H1 (cell line): ENCODE measurements around the gene SNX21. TPM values are rescaled to one million over a fixed set of nuclear protein-coding genes. Genes with fewer than 3 reads are reported as not detected.

Experiments used
- CTCF ChIA-PET: fragments of 300-600 bp; sonication (Branson Sonifier 250); formaldehyde crosslinking; loops from one replicate; lab custom pipeline; 2021; ENCODE audit not compliant: partially characterized antibody; lab: Charles Lee
- POLR2A ChIA-PET: fragments of 300-600 bp; sonication (Branson Sonifier 250); formaldehyde crosslinking; loops from one replicate; lab custom pipeline; 2021; ENCODE audit warnings: inconsistent platforms; ENCODE audit not compliant: partially characterized antibody; lab: Charles Lee
- DNase-seq, 2 experiments: peaks; one replicate each; pipeline versions ENCODE4 v3.0.0 to v3.0.0-alpha.2; 2010 to 2022; ENCODE audit warnings: low spot score in 2 of 2, low read depth in 1 of 2, mixed read lengths in 1 of 2
- FAIRE-seq: peaks from 2 replicates; lab custom pipeline; 2011; peaks lifted over from hg19 to GRCh38; lab: Jason Lieb, UNC
- H2AFZ ChIP-seq: 2 replicates; pipeline ENCODE4 v1.8.1; 2012; ENCODE audit warnings: low read length, inconsistent platforms
- H2AK5ac ChIP-seq: 2 replicates; pipeline ENCODE4 v1.6.1; 2013; ENCODE audit warnings: low read depth, low read length
- H2BK120ac ChIP-seq: replicated peaks from 2 replicates; pipeline ENCODE3; 2013; ENCODE audit warnings: low read depth, low read length, inconsistent platforms
- H2BK12ac ChIP-seq: 2 replicates; pipeline ENCODE4 v1.6.1; 2013; ENCODE audit warnings: low read depth, low read length
- H2BK15ac ChIP-seq: 2 replicates; pipeline ENCODE4 v1.6.1; 2013; ENCODE audit warnings: low read length
- H2BK20ac ChIP-seq: 2 replicates; pipeline ENCODE4 v1.6.1; 2013; ENCODE audit warnings: low read length
- H2BK5ac ChIP-seq: 2 replicates; pipeline ENCODE4 v1.6.1; 2013; ENCODE audit warnings: low read depth, low read length
- H3K14ac ChIP-seq: 2 replicates; pipeline ENCODE4 v1.6.1; 2013; ENCODE audit warnings: inconsistent platforms; ENCODE audit not compliant: insufficient read length
- H3K18ac ChIP-seq: 2 replicates; pipeline ENCODE4 v1.6.1; 2013; ENCODE audit warnings: low read length; ENCODE audit errors: extremely low read depth
- H3K23ac ChIP-seq: 2 replicates; pipeline ENCODE4 v1.6.1; 2013; ENCODE audit warnings: inconsistent platforms; ENCODE audit not compliant: insufficient read length
- H3K23me2 ChIP-seq: 2 replicates; pipeline ENCODE4 v1.6.1; 2013; ENCODE audit warnings: low read depth, low read length
- H3K27ac ChIP-seq: 2 replicates; pipeline ENCODE4 v1.6.1; 2011; ENCODE audit warnings: low read depth, low read length, inconsistent platforms
- H3K27me3 ChIP-seq, 4 experiments: replicated peaks in 1 of 4; 1 replicate in 1 of 4; 2 replicates in 3 of 4; pipeline versions ENCODE4 v1.6.1 to v1.8.1; 2011 to 2013; ENCODE audit warnings: low read length in 3 of 4, mild to moderate bottlenecking in 3 of 4, inconsistent platforms in 2 of 4, mixed read lengths in 2 of 4, moderate library complexity in 1 of 4; ENCODE audit not compliant: control insufficient read depth in 3 of 4, insufficient read depth in 3 of 4; ENCODE audit errors: extremely low read depth in 1 of 4
- H3K36me3 ChIP-seq, 4 experiments: 2 replicates each; pipeline versions ENCODE4 v1.6.1 to v1.8.1; 2011 to 2013; ENCODE audit warnings: mild to moderate bottlenecking in 4 of 4, low read length in 3 of 4, moderate library complexity in 2 of 4, control low read depth in 1 of 4, inconsistent platforms in 1 of 4; ENCODE audit not compliant: insufficient read depth in 4 of 4, control insufficient read depth in 2 of 4
- H3K4ac ChIP-seq: replicated peaks from 2 replicates; pipeline ENCODE3; 2013; ENCODE audit warnings: low read length, low read depth, mixed read lengths, inconsistent platforms; ENCODE audit not compliant: insufficient read length
- H3K4me1 ChIP-seq, 4 experiments: replicated peaks in 1 of 4; 1 replicate in 1 of 4; 2 replicates in 3 of 4; pipeline versions ENCODE4 v1.6.1 to v1.8.1; 2011 to 2013; ENCODE audit warnings: low read length in 3 of 4, inconsistent platforms in 2 of 4, mixed read lengths in 1 of 4; ENCODE audit not compliant: insufficient read depth in 4 of 4, control insufficient read depth in 3 of 4
- H3K4me2 ChIP-seq, 2 experiments: 2 replicates each; pipeline versions ENCODE4 v1.6.1 to v1.8.1; 2011 to 2013; ENCODE audit warnings: low read depth in 2 of 2, low read length in 2 of 2, control low read depth in 1 of 2, inconsistent platforms in 1 of 2, mild to moderate bottlenecking in 1 of 2; ENCODE audit not compliant: insufficient read depth in 1 of 2
- H3K4me3 ChIP-seq, 4 experiments: fragments of 200-600, 300-600 bp in 1 of 4; sonication (generic), shearing (Covaris generic), sonication (Bioruptor Twin) in 1 of 4; 2 replicates each; pipeline versions ENCODE4 v1.5.1 to v1.8.1; 2011 to 2016; ENCODE audit warnings: low read length in 4 of 4, low read depth in 3 of 4, control low read depth in 2 of 4, inconsistent platforms in 2 of 4, mild to moderate bottlenecking in 2 of 4, mixed read lengths in 1 of 4, moderate library complexity in 1 of 4; ENCODE audit not compliant: insufficient read depth in 2 of 4; ENCODE audit errors: extremely low read depth in 1 of 4
- H3K56ac ChIP-seq: replicated peaks from 2 replicates; pipeline ENCODE3; 2013; ENCODE audit warnings: low read depth, mild to moderate bottlenecking, mixed read lengths, low read length, inconsistent platforms; ENCODE audit not compliant: insufficient read length
- H3K79me1 ChIP-seq: 2 replicates; pipeline ENCODE4 v1.6.1; 2013; ENCODE audit warnings: low read depth, low read length, control low read depth
- H3K79me2 ChIP-seq, 2 experiments: 2 replicates each; pipeline versions ENCODE4 v1.6.1 to v1.8.1; 2012 to 2013; ENCODE audit warnings: low read length in 2 of 2, mild to moderate bottlenecking in 2 of 2, inconsistent platforms in 1 of 2; ENCODE audit not compliant: insufficient read depth in 2 of 2, control insufficient read depth in 1 of 2
- H3K9ac ChIP-seq, 4 experiments: replicated peaks in 1 of 4; 1 replicate in 1 of 4; 2 replicates in 3 of 4; pipeline versions ENCODE4 v1.6.1 to v1.8.1; 2011 to 2013; ENCODE audit warnings: low read depth in 3 of 4, low read length in 3 of 4, control low read depth in 2 of 4, mild to moderate bottlenecking in 2 of 4, moderate library complexity in 2 of 4, inconsistent platforms in 1 of 4; ENCODE audit errors: extremely low read depth in 1 of 4
- H3K9me3 ChIP-seq, 2 experiments: 2 replicates each; pipeline versions ENCODE4 v1.6.1 to v1.8.1; 2012 to 2013; ENCODE audit warnings: mild to moderate bottlenecking in 2 of 2, moderate library complexity in 2 of 2, control low read depth in 1 of 2, inconsistent platforms in 1 of 2, low read depth in 1 of 2, low read length in 1 of 2, mixed read lengths in 1 of 2; ENCODE audit not compliant: insufficient read depth in 2 of 2
- H4K20me1 ChIP-seq, 2 experiments: replicated peaks in 1 of 2; 2 replicates each; pipeline versions ENCODE3 to v1.8.1; 2011 to 2013; ENCODE audit warnings: inconsistent platforms in 2 of 2, low read length in 2 of 2, mild to moderate bottlenecking in 1 of 2; ENCODE audit not compliant: insufficient read depth in 2 of 2, control insufficient read depth in 1 of 2
- H4K5ac ChIP-seq: 2 replicates; pipeline ENCODE4 v1.6.1; 2013; ENCODE audit warnings: low read length, low read depth, mixed read lengths, inconsistent platforms; ENCODE audit not compliant: insufficient read length
- H4K8ac ChIP-seq: 2 replicates; pipeline ENCODE4 v1.8.0; 2013; ENCODE audit warnings: mild to moderate bottlenecking, moderate library complexity, low read length, inconsistent platforms; ENCODE audit not compliant: insufficient read depth; ENCODE audit errors: extremely low read depth
- H4K91ac ChIP-seq: replicated peaks from 2 replicates; pipeline ENCODE3; 2013; ENCODE audit warnings: low read length, mixed read lengths, inconsistent platforms; ENCODE audit not compliant: insufficient read length
- CBX5 ChIP-seq: fragments of 300-800, 300-1000 bp; sonication (generic); IDR thresholded peaks from 2 replicates; pipeline ENCODE4 v1.7.1; 2016; ENCODE audit warnings: antibody characterized with exemption, low read length, low read depth
- CREB1 ChIP-seq: IDR thresholded peaks from 2 replicates; pipeline ENCODE4 v1.6.1; 2012; ENCODE audit warnings: inconsistent platforms
- CTBP2 ChIP-seq: IDR thresholded peaks from 2 replicates; pipeline ENCODE4 v1.7.0; 2011; ENCODE audit warnings: borderline replicate concordance, mild to moderate bottlenecking, moderate library complexity, mixed read lengths, low read length; ENCODE audit not compliant: insufficient read depth, insufficient read length
- HDAC6 ChIP-seq: IDR thresholded peaks from one replicate; pipeline ENCODE4 v1.7.1; 2012; ENCODE audit warnings: low read depth, mild to moderate bottlenecking, inconsistent platforms, low read length, moderate library complexity
- NANOG ChIP-seq: IDR thresholded peaks from 2 replicates; pipeline ENCODE4 v1.6.1; 2011; ENCODE audit warnings: low read length, low read depth, mild to moderate bottlenecking, inconsistent platforms; ENCODE audit not compliant: insufficient read depth, poor library complexity, severe bottlenecking
- POLR2AphosphoS5 ChIP-seq: IDR thresholded peaks from 2 replicates; pipeline ENCODE4 v1.6.1; 2011; ENCODE audit warnings: low read depth, low read length
- RAD21 ChIP-seq, 2 experiments: IDR thresholded peaks in 1 of 2; conservative IDR thresholded peaks in 1 of 2; 2 replicates each; pipeline ENCODE4 v1.6.1; 2011; ENCODE audit warnings: low read depth in 2 of 2, low read length in 2 of 2, improper control_type of control experiment in 1 of 2, inconsistent platforms in 1 of 2, mild to moderate bottlenecking in 1 of 2, moderate library complexity in 1 of 2
- SAP30 ChIP-seq: fragments of 300-600 bp; sonication (generic); IDR thresholded peaks from 2 replicates; pipeline ENCODE4 v1.7.1; 2012; ENCODE audit warnings: low read length, moderate library complexity, mild to moderate bottlenecking, inconsistent platforms; ENCODE audit not compliant: insufficient read depth, insufficient replicate concordance
- SP2 ChIP-seq: IDR thresholded peaks from 2 replicates; pipeline ENCODE4 v1.6.1; 2012; ENCODE audit warnings: mild to moderate bottlenecking, low read length, inconsistent platforms
- TBP ChIP-seq: IDR thresholded peaks from 2 replicates; pipeline ENCODE4 v1.6.1; 2011; ENCODE audit warnings: low read depth, low read length, improper control_type of control experiment
- WGBS, 2 experiments: shearing (Covaris generic) in 1 of 2; methylation state at CpG; one replicate each; pipeline versions ENCODE4 v1.1.6 to v1.1.7; 2013 to 2015; ENCODE audit warnings: low lambda C conversion rate in 2 of 2, mixed read lengths in 2 of 2, inconsistent platforms in 1 of 2, low coverage in 1 of 2, missing lambda C conversion rate in 1 of 2; ENCODE audit not compliant: insufficient replicate concordance in 2 of 2, insufficient coverage in 1 of 2, insufficient read length in 1 of 2; ENCODE audit errors: extremely low coverage in 1 of 2, missing lambda C conversion rate in 1 of 2; 5-methylcytosine and 5-hydroxymethylcytosine counted together
- polyA plus RNA-seq, 7 experiments: library from polyadenylated mRNA; depleted of rRNA in 3 of 7; stranded (reverse) in 5 of 7; unstranded in 2 of 7; fragments of >200 nt in 5 of 7; fragments of 200-250 nt in 2 of 7; gene quantifications; 1 replicate in 5 of 7; 2 replicates in 1 of 7; 4 replicates in 1 of 7; pipeline versions ENCODE4 v1.2.1 to v1.2.3, GENCODE V29; 2011 to 2013; ENCODE audit warnings: missing spikeins in 2 of 7, mixed read lengths in 2 of 7
- total RNA-seq: library from RNA; stranded (reverse); fragmentation: NEBNext Ultra II Directional; extraction: Animal tissue kit (Norgen Biotek cat#: 25700); gene quantifications from 2 replicates; pipeline ENCODE4 v1.2.1, GENCODE V29; 2021
- TF ChIP-seq, protein P1 (sequence below): IDR thresholded peaks from 2 replicates; pipeline ENCODE4 v1.6.1; 2011; ENCODE audit warnings: low read length, improper control_type of control experiment

The SNX21 gene
- total and polyA plus RNA-seq, 2 of the 8 experiments (the other 6 are each of a cell fraction or from before 2014, with no cell fraction given) = 15.8 to 16.8 TPM

DNA sequence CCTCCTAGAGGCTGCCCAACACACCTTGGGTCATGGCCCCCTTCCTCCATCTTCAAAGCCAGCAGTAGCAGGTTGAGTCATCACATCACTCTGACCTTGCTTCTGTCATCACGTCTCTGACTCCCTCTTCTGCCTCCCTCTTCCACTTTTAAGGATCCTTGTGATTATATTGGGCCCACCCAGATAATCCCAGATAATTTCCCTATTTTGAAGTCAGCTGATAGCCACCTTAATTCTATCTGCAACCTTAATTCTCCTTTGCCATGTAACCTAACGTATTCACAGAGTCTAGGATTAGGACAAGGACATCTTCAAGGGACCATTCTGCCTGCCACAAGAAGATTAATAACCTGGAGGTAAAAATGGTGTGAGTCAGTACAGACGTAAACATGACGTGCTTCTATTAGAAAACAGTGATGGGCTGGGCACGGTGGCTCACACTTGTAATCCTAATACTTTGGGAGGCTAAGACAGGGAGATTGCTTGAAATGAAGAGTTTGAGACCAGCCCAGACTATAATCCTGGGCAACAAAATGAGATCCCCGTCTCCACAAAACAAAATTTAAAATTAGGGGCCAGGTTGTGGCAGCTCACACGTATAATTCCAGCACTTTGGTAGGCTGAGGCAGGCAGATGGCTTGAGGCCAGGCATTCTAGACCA is 27.1 kb downstream of the SNX21 start:
- Histone ChIP-seq H3K4me3 (no peak overlapping the region), H3K56ac (no peak overlapping the region), H3K4ac (no peak overlapping the region), H2AK5ac (0 out of 2 replicates have a peak overlapping the region, but pooled peaks have one; percentile 32), H4K20me1 (no peaks in the 10 kb centered on the region), H3K4me1 (peaks cover 0 to 6% (median 1%) of the 10 kb centered on the region in 4 experiments; a peak in 4 of 7 replicates), H4K5ac (no peak overlapping the region), H2BK12ac (no peak overlapping the region), H3K9ac (no peak overlapping the region), H3K27ac (no peak overlapping the region), H2BK5ac (no peak overlapping the region), H3K79me1 (no peaks in the 10 kb centered on the region; the same call in 1 of the 2 replicates), H2BK120ac (no peak overlapping the region), H4K91ac (no peak overlapping the region), H3K9me3 (no peaks in the 10 kb centered on the region), H2BK15ac (no peak overlapping the region), H3K23ac (no peak overlapping the region), H3K18ac (no peak overlapping the region), H3K27me3 (no peaks in the 10 kb centered on the region), H3K4me2 (no peak overlapping the region), H2BK20ac (no peak overlapping the region), H4K8ac (no peak overlapping the region), H2AFZ (no peak overlapping the region), H3K79me2 (peaks cover 0 to 15% of the 10 kb centered on the region in 2 experiments; a peak in 1 of 4 replicates), H3K36me3 (no peaks in the 10 kb centered on the region; a peak in 1 of 8 replicates), H3K14ac (no peak overlapping the region), H3K23me2 (peaks cover 8% of the 10 kb centered on the region; the same call in 1 of the 2 replicates)
- POLR2A ChIA-PET = interaction anchor here (1.1 to 1.2 kb wide), 3 partner anchors 21 to 50 kb away, joined by 3 to 9 read pairs (median 3); partner anchors contain the start of gene ZSWIM1
- FAIRE-seq = no peak
- 87% methylated on average over 7 of the region's 7 CpGs; no CpG with 5 or more reads in 1 of the 2 experiments for WGBS, 2 experiments
- CTCF ChIA-PET = interaction anchor here (0.6 to 1.2 kb wide), 3 partner anchors 37 to 110 kb away, joined by 3 to 4 read pairs (median 3); no protein-coding TSS in a partner anchor
- DNase-seq = no peak
- TF ChIP-seq, protein P1, sequence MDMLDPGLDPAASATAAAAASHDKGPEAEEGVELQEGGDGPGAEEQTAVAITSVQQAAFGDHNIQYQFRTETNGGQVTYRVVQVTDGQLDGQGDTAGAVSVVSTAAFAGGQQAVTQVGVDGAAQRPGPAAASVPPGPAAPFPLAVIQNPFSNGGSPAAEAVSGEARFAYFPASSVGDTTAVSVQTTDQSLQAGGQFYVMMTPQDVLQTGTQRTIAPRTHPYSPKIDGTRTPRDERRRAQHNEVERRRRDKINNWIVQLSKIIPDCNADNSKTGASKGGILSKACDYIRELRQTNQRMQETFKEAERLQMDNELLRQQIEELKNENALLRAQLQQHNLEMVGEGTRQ = no peak
- TF ChIP-seq POLR2AphosphoS5 (no peak), TBP (no peak), HDAC6 (no peak), SAP30 (no peak), NANOG (no peak), SP2 (no peak), CREB1 (no peak), CTBP2 (no peak), CBX5 (no peak), RAD21 (IDR thresholded peaks at IDR 0.05 in 1 of 2, conservative IDR thresholded peaks at IDR 0.05 in 1 of 2; ENCODE audit: low read depth in 2 of 2, low read length in 2 of 2) (no peak)
